ENCODE data around the gene CHI3L1.

CHI3L1 gene

DNA sequence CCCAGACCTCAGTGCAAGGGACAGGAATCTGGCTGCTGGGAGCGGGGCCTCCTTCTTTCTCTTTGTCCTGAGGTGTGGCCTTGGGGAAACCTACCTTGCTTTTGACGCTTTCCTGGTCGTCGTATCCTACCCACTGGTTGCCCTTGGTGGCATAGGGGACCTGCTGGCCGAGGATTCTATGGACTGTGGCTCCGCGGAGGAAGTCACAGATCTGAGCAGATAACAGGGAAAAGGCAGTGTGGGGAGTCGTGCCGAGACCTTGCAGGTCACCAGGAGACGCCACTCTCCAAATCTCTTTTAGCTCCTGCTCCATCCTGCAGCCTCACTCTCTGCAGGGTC, 6.9 kb downstream of the CHI3L1 start:
- H3K4me1 ChIP-seq (ENCODE audit: control insufficient read depth, insufficient read depth, low read length) = peaks cover 19% of the 10 kb centered on the region
- H3K27me3 ChIP-seq (replicated peaks; ENCODE audit: control insufficient read depth, insufficient read depth, low read length) = no peaks in the 10 kb centered on the region
- no peaks in the 10 kb centered on the region for H3K36me3 ChIP-seq (ENCODE audit: control insufficient read depth, insufficient read depth, low read length, severe bottlenecking)
- no peak overlapping the region for H3K4me3 ChIP-seq (ENCODE audit: low read length)
- no peaks in the 10 kb centered on the region for H3K9me3 ChIP-seq (ENCODE audit: control insufficient read depth, low read length)
- H3K9ac ChIP-seq (ENCODE audit: low read length) = no peak overlapping the region
- no peak for DNase-seq (ENCODE audit: low read depth)

DNA sequence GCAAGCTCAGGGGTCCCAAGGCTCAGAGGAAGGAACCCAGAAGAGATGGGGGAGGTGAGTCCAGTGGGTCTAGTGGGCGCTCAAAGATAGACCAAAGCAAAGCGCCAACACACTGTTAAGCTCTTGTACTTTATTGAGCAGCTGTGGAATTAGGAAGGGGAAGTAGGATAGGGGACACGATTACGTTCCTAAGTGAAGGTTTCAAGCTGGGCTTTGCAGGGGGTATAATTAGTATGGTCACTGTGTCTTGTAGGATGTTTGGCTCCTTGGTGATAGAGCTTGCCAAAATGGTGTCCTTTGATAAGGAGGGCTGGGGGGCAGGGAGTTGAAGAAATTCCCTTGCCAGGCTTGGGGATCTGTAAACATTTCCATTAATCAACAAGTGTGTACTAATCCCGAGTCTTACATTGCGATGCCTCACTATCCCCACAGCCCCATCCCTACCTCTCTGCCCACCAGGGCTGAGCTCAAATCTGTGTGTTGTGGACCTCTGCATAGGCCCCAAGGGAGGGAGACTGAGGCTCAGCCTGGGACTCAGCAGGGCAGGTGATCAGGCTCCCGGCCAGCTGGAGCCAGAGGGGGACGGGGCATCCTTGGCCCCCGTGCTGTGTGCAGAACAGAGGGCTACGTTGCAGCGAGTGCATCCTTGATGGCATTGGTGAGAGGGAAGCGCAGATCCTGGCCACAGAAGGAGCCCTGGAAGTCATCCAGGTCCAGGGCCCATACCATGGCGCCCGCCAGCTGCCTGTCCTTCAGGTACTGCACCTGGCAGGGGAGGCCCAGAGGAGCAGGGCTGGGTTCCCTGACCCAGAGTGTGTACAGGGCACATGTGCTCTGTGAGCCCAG, 7.5 kb downstream of the CHI3L1 start:
- no peaks in the 10 kb centered on the region for H3K9me3 ChIP-seq (ENCODE audit: control insufficient read depth, low read length)

DNA sequence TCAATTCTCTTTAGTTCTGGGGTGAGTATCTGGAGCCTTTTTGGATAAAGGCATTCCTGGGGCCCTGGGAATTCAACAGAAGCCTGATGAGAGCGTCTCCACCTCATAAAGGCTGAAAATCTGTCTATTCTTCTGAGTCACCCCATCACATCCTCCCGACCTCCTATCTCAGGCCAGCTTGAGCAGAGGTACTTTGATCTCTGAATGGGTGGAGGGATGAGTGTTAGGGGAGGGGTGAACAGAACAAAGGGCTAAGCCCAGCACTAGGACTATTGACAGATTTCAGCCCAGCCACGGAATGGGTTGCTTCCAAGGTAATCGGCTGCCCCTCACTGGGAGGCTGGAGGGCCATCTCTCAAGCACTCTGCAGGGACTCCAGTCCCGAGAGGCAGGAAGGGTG, 8.4 kb downstream of the CHI3L1 start:
- H3K27me3 ChIP-seq (replicated peaks; ENCODE audit: control insufficient read depth, insufficient read depth, low read length) = no peaks in the 10 kb centered on the region
- no peak for DNase-seq (ENCODE audit: low read depth)
- no peaks in the 10 kb centered on the region for H3K36me3 ChIP-seq (ENCODE audit: control insufficient read depth, insufficient read depth, low read length, severe bottlenecking)
- H3K4me3 ChIP-seq (ENCODE audit: low read length) = no peak overlapping the region
- H3K4me1 ChIP-seq (ENCODE audit: control insufficient read depth, insufficient read depth, low read length) = peaks cover 19% of the 10 kb centered on the region
- no peak overlapping the region for H3K9ac ChIP-seq (ENCODE audit: low read length)
- H3K9me3 ChIP-seq (ENCODE audit: control insufficient read depth, low read length) = no peaks in the 10 kb centered on the region

More for the DNA sequence above, 7.5 kb downstream of the CHI3L1 start:
- Histone ChIP-seq H3K4me1 (ENCODE audit: control insufficient read depth, insufficient read depth, low read length) (peaks cover 19% of the 10 kb centered on the region), H3K27me3 (replicated peaks; ENCODE audit: control insufficient read depth, insufficient read depth, low read length) (no peaks in the 10 kb centered on the region), H3K9ac (ENCODE audit: low read length) (no peak overlapping the region), H3K4me3 (ENCODE audit: low read length) (no peak overlapping the region), H3K36me3 (ENCODE audit: control insufficient read depth, insufficient read depth, low read length, severe bottlenecking) (no peaks in the 10 kb centered on the region)
- DNase-seq (ENCODE audit: low read depth) = no peak

DNA sequence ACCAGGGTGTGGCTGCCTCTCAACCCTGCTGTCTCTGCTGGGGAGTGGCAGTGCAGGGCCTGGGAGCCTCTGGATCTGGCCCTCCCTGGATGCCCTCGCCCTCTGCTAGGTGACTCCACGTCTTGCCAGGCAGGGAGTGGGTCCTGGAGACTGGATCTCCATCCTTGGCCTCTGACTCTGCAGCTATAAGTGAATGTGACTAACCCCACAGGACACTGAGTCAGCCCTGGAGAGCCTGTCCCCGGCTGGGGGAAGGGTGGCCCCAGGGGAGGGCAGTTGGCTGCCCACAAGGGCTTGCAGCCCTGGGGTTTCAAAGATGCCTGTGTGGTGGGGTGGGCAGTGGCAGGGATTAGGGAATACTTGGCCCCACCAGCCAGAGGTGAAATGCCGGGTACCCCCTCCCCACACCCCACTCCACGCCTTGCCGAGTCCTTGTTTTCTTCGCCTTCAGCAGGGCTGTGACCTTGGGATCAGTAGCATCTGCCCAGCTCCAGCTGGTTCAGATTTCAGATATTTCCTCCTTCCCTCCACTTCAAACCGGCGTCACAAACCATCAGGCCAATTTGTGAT, 8.9 kb downstream of the CHI3L1 start:
- H3K4me1 ChIP-seq (ENCODE audit: control insufficient read depth, insufficient read depth, low read length) = peaks cover 19% of the 10 kb centered on the region
- H3K9me3 ChIP-seq (ENCODE audit: control insufficient read depth, low read length) = no peaks in the 10 kb centered on the region
- H3K9ac ChIP-seq (ENCODE audit: low read length) = no peak overlapping the region
- H3K27me3 ChIP-seq (replicated peaks; ENCODE audit: control insufficient read depth, insufficient read depth, low read length) = no peaks in the 10 kb centered on the region
- no peak overlapping the region for H3K4me3 ChIP-seq (ENCODE audit: low read length)
- DNase-seq (ENCODE audit: low read depth) = peak; percentile 41
- no peaks in the 10 kb centered on the region for H3K36me3 ChIP-seq (ENCODE audit: control insufficient read depth, insufficient read depth, low read length, severe bottlenecking)

DNA sequence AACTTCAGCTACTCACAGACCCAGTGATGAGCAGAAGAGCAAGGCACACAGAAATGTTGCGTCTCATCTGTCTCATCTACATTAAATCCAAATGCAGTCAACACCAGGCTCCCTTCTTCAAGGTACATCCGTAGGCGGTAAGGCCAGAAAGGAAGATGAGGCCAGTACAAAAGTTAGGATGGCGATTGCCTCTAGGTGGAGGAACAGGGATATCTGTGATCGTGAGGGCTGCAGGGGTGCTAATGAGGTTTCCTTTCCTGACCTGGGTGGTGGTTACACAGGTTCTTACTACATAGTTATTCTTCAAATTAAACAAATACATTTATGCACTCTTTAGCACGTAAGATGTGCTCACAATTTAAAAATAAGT, 9.5 kb downstream of the CHI3L1 start:
- no peak for DNase-seq (ENCODE audit: low read depth)
- H3K4me1 ChIP-seq (ENCODE audit: control insufficient read depth, insufficient read depth, low read length) = peaks cover 19% of the 10 kb centered on the region
- no peaks in the 10 kb centered on the region for H3K9me3 ChIP-seq (ENCODE audit: control insufficient read depth, low read length)

DNA sequence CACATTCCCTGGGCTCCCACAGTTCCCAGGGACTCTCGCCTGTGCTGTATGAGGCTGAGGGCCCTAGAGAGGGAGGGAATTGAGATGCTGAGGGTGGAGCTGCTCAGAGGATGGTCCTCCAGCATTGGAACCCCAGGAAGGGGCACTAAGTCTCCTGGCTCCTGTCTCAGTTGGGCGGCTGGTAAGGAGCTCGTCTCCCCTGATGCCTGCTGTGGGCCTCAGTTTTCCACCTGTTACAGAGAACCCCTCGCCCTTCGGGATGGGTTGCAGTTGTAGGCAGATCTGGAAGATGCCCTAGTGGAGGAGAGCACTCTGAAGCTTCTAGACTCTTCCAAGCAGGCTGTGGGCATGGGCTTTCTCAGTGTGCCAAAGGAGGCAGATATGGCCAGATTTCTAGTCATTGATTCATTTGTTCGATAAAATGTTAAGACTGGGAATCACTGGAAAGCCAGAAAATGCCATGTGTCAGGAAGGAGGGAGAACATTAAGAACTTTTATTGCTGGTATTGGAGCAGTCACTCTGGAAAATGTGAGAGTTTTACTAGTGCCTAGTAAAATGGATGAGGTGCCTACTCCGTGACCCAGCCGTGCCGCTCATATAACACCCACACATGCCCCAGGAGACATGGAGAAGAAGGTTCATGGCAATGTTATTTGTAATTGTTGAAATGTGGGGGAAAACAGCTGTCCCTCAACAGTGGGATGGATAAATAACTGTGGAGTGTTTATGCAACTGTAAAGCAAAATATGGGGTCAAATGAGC, 10.1 kb downstream of the CHI3L1 start:
- peaks cover 19% of the 10 kb centered on the region for H3K4me1 ChIP-seq (ENCODE audit: control insufficient read depth, insufficient read depth, low read length)
- no peaks in the 10 kb centered on the region for H3K36me3 ChIP-seq (ENCODE audit: control insufficient read depth, insufficient read depth, low read length, severe bottlenecking)
- H3K4me3 ChIP-seq (ENCODE audit: low read length) = no peak overlapping the region
- no peak overlapping the region for H3K9ac ChIP-seq (ENCODE audit: low read length)
- no peaks in the 10 kb centered on the region for H3K27me3 ChIP-seq (replicated peaks; ENCODE audit: control insufficient read depth, insufficient read depth, low read length)
- H3K9me3 ChIP-seq (ENCODE audit: control insufficient read depth, low read length) = no peaks in the 10 kb centered on the region
- no peak for DNase-seq (ENCODE audit: low read depth)

More for the DNA sequence above, 9.5 kb downstream of the CHI3L1 start:
- Histone ChIP-seq H3K27me3 (replicated peaks; ENCODE audit: control insufficient read depth, insufficient read depth, low read length) (no peaks in the 10 kb centered on the region), H3K36me3 (ENCODE audit: control insufficient read depth, insufficient read depth, low read length, severe bottlenecking) (no peaks in the 10 kb centered on the region), H3K4me3 (ENCODE audit: low read length) (no peak overlapping the region), H3K9ac (ENCODE audit: low read length) (no peak overlapping the region)

DNA sequence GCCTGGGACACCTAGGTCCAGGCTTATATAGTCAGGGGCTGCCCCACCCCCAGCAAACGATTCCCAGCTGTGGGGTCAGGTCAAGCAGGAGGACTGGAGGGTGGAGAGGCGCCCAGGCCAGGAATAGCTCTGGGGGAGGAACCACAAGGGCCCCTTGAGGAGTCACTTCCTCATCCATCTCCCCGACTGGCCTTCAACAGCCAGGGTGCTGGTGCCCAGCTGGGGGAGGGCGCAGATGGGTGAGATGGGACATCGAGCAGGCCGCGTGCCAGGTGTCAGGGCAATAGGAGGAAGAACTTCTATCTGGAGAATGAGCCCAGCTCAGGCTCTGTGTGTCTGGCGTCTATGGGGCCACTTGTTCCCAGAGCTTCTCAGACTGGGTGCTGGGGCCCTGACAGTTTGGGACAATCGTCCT, 10.7 kb downstream of the CHI3L1 start:
- H3K4me3 ChIP-seq (ENCODE audit: low read length) = no peak overlapping the region
- no peaks in the 10 kb centered on the region for H3K36me3 ChIP-seq (ENCODE audit: control insufficient read depth, insufficient read depth, low read length, severe bottlenecking)
- no peak for DNase-seq (ENCODE audit: low read depth)
- no peak overlapping the region for H3K9ac ChIP-seq (ENCODE audit: low read length)
- no peaks in the 10 kb centered on the region for H3K27me3 ChIP-seq (replicated peaks; ENCODE audit: control insufficient read depth, insufficient read depth, low read length)
- H3K9me3 ChIP-seq (ENCODE audit: control insufficient read depth, low read length) = no peaks in the 10 kb centered on the region
- peaks cover 19% of the 10 kb centered on the region for H3K4me1 ChIP-seq (ENCODE audit: control insufficient read depth, insufficient read depth, low read length)

DNA sequence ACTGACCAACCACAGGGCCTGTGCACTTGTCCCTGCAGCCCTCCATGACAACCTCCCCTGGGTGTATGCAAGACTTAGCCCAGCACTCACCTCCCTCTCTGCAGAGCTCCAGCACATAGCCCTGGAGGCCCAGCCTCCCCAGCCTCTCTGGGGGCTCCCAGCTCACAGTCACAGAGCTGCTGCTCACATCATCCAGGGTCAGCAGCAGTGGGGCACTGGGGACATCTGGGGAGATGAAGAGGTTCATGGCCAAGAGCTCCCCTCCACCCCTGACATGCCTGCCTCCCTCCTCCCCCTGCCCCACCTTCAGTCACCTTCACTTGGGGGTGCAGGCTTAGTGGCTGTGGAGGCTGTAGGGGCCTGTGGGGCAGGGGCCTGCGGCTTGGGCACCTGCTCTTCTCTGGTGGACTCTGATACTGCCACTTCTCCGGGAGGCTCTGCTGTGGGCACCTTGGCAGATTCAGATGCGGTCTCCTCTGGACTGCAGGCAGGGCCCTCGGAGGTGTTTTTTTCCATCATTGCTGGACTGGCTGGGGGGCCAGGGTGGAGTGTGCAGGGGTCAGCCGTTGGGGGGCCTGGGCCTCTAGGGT, 11.2 kb downstream of the CHI3L1 start, which contains the start of gene MYBPH:
MYBPH (minus strand) TSS at position 590 of the 590 bp plus-strand sequence; CDS start at position 519, 71 bp downstream.
- Histone ChIP-seq H3K36me3 (ENCODE audit: control insufficient read depth, insufficient read depth, low read length, severe bottlenecking) (no peaks in the 10 kb centered on the region), H3K4me1 (ENCODE audit: control insufficient read depth, insufficient read depth, low read length) (peaks cover 19% of the 10 kb centered on the region)

DNA sequence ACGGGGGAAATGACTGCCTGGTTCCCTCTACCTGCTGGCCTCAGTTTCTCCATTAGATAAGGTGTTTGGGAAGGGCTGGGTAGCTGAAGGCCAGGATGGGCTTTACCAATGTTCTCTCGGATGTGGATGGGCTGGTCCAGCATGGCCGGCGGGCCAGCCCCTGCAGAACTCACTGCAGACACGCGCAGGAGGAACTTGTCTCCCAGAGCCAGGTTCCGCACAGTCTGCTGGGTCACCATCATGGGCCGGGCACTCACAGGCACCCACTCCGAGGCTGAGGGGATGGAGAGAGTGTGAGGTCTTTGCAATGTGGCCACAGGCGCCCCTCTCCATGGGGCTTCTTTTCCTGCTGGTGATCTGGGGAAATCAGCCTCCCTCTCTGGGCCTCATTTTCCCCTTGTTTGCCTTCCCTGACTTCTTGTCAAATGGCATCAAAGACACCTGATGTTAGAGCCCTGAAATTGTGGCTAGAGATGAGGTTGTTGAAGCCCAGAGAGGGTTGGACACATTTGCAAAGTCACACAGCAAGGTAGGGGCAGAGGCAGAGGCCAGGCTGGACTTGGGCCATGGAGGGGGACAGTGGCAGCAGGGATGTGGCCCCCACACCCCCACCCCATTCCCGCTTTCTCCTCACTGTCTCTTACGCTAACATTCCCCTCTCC, 12.0 kb downstream of the CHI3L1 start:
- H3K4me3 ChIP-seq (ENCODE audit: low read length) = no peak overlapping the region
- no peaks in the 10 kb centered on the region for H3K36me3 ChIP-seq (ENCODE audit: control insufficient read depth, insufficient read depth, low read length, severe bottlenecking)
- peaks cover 19% of the 10 kb centered on the region for H3K4me1 ChIP-seq (ENCODE audit: control insufficient read depth, insufficient read depth, low read length)
- H3K9me3 ChIP-seq (ENCODE audit: control insufficient read depth, low read length) = no peaks in the 10 kb centered on the region
- no peaks in the 10 kb centered on the region for H3K27me3 ChIP-seq (replicated peaks; ENCODE audit: control insufficient read depth, insufficient read depth, low read length)
- no peak overlapping the region for H3K9ac ChIP-seq (ENCODE audit: low read length)
- DNase-seq (ENCODE audit: low read depth) = no peak

More for the DNA sequence above, 11.2 kb downstream of the CHI3L1 start, which contains the start of gene MYBPH:
- no peak within 1 kb of the TSS for H3K4me3 ChIP-seq (ENCODE audit: low read length)
- H3K27me3 ChIP-seq (replicated peaks; ENCODE audit: control insufficient read depth, insufficient read depth, low read length) = no peaks in the 10 kb centered on the region
- DNase-seq (ENCODE audit: low read depth) = no peak
- H3K9me3 ChIP-seq (ENCODE audit: control insufficient read depth, low read length) = no peaks in the 10 kb centered on the region
- H3K9ac ChIP-seq (ENCODE audit: low read length) = no peak within 1 kb of the TSS

DNA sequence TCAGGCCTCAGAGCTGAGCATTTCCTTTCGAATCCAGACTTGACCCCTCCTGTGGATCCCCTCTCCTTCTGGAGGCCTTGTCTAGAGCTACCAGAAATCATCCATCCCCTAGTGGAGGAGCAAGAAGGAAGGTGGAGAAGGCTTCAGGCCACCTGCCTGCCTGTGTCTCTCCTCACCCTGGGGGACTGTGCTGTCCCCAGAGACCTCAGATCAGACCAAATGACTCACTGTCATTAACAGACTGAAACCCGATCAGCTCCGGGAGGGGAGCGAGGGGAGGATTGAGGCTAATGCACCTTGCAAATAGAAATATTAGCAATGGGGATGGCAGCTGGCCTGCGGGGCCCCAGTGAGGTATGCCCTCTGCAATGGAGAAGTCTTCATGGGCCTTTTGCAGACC, 12.9 kb downstream of the CHI3L1 start:
- H3K36me3 ChIP-seq (ENCODE audit: control insufficient read depth, insufficient read depth, low read length, severe bottlenecking) = no peaks in the 10 kb centered on the region
- no peak overlapping the region for H3K4me3 ChIP-seq (ENCODE audit: low read length)
- H3K4me1 ChIP-seq (ENCODE audit: control insufficient read depth, insufficient read depth, low read length) = peaks cover 19% of the 10 kb centered on the region
- no peaks in the 10 kb centered on the region for H3K9me3 ChIP-seq (ENCODE audit: control insufficient read depth, low read length)
- no peaks in the 10 kb centered on the region for H3K27me3 ChIP-seq (replicated peaks; ENCODE audit: control insufficient read depth, insufficient read depth, low read length)
- no peak for DNase-seq (ENCODE audit: low read depth)
- H3K9ac ChIP-seq (ENCODE audit: low read length) = no peak overlapping the region

Measured in adipocyte (in vitro differentiated cells).